Measurements from ENCODE around the gene KTN1.
A peak's percentile ranks its signal among the peaks of the same experiment; 100 is the strongest.

The KTN1 gene

GRCh38 chr14:55583942-55584468, 4.0 kb downstream of the KTN1 start:
- no peak for TF ChIP-seq CTCF (IDR thresholded peaks at IDR 0.05; ENCODE audit: control insufficient read depth, extremely low read depth, insufficient read depth)
- H3K4me3 ChIP-seq (ENCODE audit: low read depth, low read length), result peak overlapping the region; percentile 16; the same call in 1 of the 2 replicates

GRCh38 chr14:55585854-55586253, 5.8 kb downstream of the KTN1 start:
- no peak for TF ChIP-seq CTCF (IDR thresholded peaks at IDR 0.05; ENCODE audit: control insufficient read depth, extremely low read depth, insufficient read depth)
- no peak overlapping the region for H3K4me3 ChIP-seq (ENCODE audit: low read depth, low read length)
- DNase-seq (ENCODE audit: low read depth), result no peak

More at GRCh38 chr14:55583942-55584468, 4.0 kb downstream of the KTN1 start:
- DNase-seq (ENCODE audit: low read depth), result no peak

- no peak for DNase-seq (ENCODE audit: low read depth)
- TF ChIP-seq CTCF (IDR thresholded peaks at IDR 0.05; ENCODE audit: control insufficient read depth, extremely low read depth, insufficient read depth), result no peak
- no peak overlapping the region for H3K4me3 ChIP-seq (ENCODE audit: low read depth, low read length)
Measured at GRCh38 chr14:55586411-55586810, 6.4 kb downstream of the KTN1 start.

- no peak for TF ChIP-seq CTCF (IDR thresholded peaks at IDR 0.05; ENCODE audit: control insufficient read depth, extremely low read depth, insufficient read depth)
- H3K4me3 ChIP-seq (ENCODE audit: low read depth, low read length), result no peak overlapping the region
- no peak for DNase-seq (ENCODE audit: low read depth)
Measured at GRCh38 chr14:55587847-55588246, 7.8 kb downstream of the KTN1 start.

- TF ChIP-seq CTCF (IDR thresholded peaks at IDR 0.05; ENCODE audit: control insufficient read depth, extremely low read depth, insufficient read depth), result no peak
- no peak for DNase-seq (ENCODE audit: low read depth)
- H3K4me3 ChIP-seq (ENCODE audit: low read depth, low read length), result no peak overlapping the region
Measured at GRCh38 chr14:55588259-55588699, 8.3 kb downstream of the KTN1 start.

- no peak for TF ChIP-seq CTCF (IDR thresholded peaks at IDR 0.05; ENCODE audit: control insufficient read depth, extremely low read depth, insufficient read depth)
- no peak for DNase-seq (ENCODE audit: low read depth)
- H3K4me3 ChIP-seq (ENCODE audit: low read depth, low read length), result no peak overlapping the region
Measured at GRCh38 chr14:55589171-55589570, 9.2 kb downstream of the KTN1 start.

GRCh38 chr14:55592436-55592835, 12.4 kb downstream of the KTN1 start:
- DNase-seq (ENCODE audit: low read depth), result no peak
- TF ChIP-seq CTCF (IDR thresholded peaks at IDR 0.05; ENCODE audit: control insufficient read depth, extremely low read depth, insufficient read depth), result no peak
- H3K4me3 ChIP-seq (ENCODE audit: low read depth, low read length), result no peak overlapping the region

Measured in LNCaP clone FGC (cell line).